HT-29 (cell line): ENCODE data around the gene MACC1. TPM values are rescaled to one million over a fixed set of nuclear protein-coding genes. Genes with fewer than 3 reads are reported as not detected.
A peak's percentile ranks its signal among the peaks of the same experiment; 100 is the strongest.
"Not testable (repeated sequence)": the region's sequence is repeated elsewhere in the genome, so short reads cannot be mapped to it uniquely, and the experiment has no call there.

Source experiments
- DNase-seq: peaks from one replicate; pipeline ENCODE4 v3.0.0-alpha.2; 2015; ENCODE audit warnings: low spot score
- total RNA-seq: library from RNA; depleted of rRNA; stranded (reverse); fragments of >200 nt; shearing (Covaris generic); gene quantifications from 2 replicates; pipeline ENCODE4 v1.2.3, GENCODE V29; 2014

The MACC1 gene
- total RNA-seq, 1 experiment from 2014 or later: 9.9 TPM

- DNase-seq: no peak
Observed at GRCh38 chr7:20208651-20209307, 8.4 kb downstream of the MACC1 start.

DNA sequence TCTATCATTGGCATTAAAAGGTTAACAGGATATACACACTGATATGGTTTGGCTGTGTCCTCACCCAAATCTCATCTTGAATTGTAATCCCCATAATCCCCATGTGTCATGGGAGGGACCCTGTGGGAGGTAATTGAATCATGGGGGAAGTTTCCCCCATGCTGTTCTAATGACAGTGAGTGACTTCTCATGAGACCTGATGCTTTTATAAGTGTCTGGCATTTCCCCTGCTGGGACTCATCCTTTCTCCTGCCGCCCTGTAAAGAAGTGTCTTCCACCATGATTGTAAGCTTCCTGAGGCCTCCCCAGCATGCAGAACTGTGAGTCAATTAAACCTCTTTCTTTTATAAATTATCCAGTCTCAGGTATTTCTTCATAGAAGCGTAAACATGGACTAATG is 9.4 kb downstream of the MACC1 start:
- not testable (repeated sequence) for DNase-seq

DNA sequence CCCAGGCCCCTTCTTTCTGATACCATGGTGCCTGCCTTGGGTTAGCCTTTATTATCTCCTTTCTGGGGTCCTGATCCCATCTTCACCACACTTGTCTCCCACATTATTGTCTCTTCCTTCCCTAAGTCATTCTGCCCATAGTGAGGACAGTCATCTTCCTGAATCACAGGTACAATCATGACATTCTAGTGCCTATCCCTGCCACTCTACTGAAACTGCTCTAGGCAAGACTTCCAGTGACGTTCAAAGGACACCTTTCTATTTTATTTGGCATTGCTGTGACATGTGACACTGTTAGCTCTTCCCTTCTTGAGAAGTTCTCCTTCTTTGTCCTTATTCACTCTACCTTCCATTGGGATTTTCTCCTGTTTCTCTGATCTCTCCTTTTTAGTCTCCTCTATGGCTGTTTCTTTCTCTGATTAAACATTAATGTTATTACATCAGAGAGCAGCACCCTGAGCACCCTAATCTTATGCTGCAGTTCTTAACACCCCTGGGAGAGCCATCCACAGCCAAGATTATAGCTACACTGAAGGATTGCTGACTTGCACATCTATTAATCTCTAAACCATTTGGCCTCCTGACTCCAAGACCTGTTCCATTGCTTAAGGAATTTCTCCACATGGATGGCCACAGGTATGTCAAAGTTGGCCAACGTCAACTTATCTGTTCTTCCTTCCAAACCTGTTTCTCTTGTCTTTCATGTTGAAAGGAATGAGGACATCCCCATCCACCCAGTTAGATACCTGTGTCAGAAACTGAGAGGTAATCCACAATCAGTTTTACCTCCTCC is 10.9 kb downstream of the MACC1 start:
- no peak for DNase-seq

- DNase-seq: no peak
Observed at GRCh38 chr7:20203316-20203715, 13.9 kb downstream of the MACC1 start.

GRCh38 chr7:20201380-20201779 is 15.8 kb downstream of the MACC1 start:
- no peak for DNase-seq

GRCh38 chr7:20200971-20201370 is 16.2 kb downstream of the MACC1 start:
- DNase-seq: no peak

- no peak for DNase-seq
Observed at GRCh38 chr7:20200361-20200760, 16.8 kb downstream of the MACC1 start.

- peak; percentile 94 for DNase-seq
Observed at GRCh38 chr7:20199015-20199737, 18.0 kb downstream of the MACC1 start.

DNA sequence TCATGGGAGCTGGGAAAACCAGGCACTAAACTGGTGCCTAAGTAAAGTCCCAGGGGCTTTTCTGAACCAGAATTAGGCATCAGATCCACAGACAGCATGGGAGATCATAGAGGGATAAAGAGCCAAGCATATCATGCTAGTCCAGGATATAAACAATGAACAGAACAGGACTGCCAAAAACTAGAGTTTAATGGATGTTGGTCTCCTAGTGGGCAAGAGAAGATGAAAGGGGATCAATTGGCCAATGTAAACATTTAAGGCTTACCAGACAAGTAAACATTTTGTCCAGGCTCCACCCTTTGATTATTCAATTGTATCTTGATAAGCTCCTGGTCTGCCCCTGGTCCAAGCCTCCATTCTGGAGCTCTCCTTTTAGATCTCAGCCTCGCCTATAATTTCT is 18.9 kb downstream of the MACC1 start:
- DNase-seq: no peak

GRCh38 chr7:20197837-20198236 is 19.3 kb downstream of the MACC1 start:
- DNase-seq: no peak

DNA sequence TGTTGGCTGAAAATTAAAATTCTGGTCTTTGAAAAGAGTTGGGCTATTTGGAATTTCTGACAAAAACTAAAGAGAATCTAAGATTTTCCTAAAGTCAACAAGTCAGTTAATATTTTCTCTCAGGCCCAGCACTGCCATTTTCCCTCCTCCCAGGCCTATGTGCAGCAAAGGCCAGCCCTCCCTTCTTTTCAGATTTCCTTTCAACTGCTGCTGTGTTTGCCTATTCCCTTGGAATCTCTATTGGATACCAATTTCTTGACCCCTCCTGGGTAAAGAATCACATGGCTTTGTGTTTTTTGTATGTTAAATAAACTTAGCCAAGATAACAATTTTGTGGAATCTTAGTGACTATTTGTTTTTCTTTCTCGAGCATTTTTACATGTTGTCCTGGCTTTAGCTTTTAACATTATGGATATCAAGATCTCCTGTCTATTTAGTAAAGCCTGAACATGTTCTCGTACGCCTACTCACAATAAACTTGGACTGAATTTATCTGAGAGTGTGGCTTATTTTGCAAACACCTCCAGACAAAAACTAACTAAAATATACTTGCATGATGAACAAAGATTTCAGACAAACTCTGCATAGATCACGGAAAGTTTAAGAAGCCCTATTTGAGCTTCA is 19.9 kb downstream of the MACC1 start:
- no peak for DNase-seq

DNA sequence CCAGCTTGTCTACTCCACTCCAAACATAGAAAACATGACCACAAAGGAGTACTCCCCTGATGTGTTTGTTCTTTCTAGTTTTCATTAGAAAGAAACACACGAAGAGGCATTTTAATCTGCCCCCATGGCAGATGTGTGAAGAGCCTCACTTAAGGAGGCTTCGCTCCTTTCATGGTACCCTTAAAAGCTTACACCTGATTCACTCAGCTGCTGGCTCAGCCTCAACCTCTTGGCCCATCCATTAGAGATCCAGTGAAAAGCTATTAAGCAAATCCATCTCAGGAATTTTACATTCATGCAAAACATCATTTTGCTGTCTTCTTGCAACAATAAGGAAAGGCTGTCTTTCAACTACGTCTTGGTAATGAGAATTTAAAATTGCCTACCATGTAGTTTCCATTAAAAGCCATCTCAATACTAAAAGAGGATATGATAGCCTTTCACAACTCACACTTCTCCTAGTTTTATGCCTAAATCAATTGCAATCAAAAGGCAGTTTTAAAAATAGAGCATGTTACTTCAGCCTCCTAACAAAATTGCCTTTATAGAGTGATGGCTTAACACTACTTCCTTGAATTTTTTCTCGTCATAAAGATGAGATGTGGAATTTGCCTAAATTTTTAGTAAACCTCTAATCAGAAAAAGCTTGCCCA is 22.7 kb downstream of the MACC1 start:
- DNase-seq: no peak

DNA sequence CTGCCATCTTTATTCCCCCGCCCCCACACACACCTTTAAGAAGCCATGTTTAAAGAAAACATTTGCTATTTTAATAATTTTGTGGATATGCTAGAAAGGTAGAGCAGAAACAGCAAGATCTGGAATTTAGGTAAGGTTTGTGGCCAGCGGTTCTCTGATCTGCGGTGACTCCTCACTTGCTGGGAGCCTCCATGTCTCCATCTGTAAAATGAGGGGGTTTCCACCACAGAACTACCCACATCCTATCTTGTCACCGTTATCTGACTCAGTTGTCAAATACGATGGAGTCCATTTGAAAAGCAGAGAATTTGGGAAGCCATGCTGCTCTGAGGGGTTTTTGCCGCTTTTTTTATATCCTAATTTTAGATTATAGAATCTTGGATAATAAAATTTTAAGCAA is 23.3 kb downstream of the MACC1 start:
- DNase-seq: no peak

GRCh38 chr7:20193242-20193777 is 23.9 kb downstream of the MACC1 start:
- no peak for DNase-seq

DNA sequence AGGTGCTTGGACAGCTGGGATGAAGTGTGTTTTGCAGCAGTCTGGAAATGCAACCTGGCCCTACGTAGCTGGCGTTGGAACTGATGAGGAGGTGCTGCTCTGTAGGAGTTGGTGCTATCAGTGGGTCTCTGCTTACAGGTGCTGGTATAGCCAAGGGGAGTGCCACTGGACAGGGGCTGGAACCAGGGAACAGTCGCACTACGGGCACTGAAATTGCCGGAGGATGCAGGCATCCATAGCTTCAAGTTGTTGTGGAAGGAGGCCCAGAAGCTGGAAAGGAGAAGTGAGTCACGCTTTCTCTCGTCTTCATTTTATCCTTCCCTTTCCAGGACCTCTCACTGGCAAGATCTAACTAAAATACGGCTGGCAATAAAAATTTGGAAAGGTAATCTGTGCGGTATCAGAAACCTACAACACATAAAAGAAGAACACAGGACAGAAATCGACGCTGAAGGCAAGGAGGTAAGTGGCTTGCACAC is 25.8 kb downstream of the MACC1 start:
- DNase-seq: no peak

GRCh38 chr7:20190560-20191390 is 26.4 kb downstream of the MACC1 start:
- DNase-seq: no peak

GRCh38 chr7:20189852-20190251 is 27.3 kb downstream of the MACC1 start:
- no peak for DNase-seq

DNA sequence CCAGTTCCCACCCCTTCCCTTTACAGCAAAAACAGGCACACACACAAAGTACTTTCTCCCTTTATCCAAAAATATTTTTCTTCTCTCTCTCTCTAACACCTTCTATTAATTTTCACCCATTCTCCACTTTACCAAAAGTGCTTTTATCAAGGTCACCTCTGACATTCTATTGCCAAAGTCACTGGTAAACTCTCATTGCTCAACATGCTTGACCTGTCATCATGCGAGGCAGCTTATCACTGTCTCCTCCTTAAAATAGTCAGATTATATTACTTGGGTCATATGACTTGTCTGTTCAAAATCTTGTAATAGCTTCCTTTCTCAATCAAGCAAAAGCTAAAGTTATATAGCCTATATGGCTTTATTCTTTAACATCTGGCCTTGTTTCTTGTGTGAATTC is 28.6 kb downstream of the MACC1 start:
- DNase-seq: no peak

DNA sequence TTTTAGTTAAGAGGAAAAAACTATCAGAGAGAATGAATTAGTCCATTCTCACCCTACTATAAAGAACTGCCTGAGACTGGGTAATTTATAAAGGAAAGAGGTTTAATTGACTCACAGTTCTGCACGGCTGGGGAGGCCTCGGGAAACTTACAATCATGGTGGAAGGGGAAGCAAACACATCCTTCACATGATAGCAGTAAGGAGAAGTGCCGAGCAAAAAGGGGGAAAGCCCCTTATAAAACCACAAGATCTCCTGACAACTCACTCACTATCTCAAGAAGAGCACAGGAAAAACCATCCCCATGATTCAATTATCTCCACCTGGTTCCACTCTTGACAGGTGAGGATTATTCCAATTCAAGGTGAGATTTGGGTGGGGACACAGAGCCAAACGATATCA is 29.3 kb downstream of the MACC1 start:
- not testable (repeated sequence) for DNase-seq

DNA sequence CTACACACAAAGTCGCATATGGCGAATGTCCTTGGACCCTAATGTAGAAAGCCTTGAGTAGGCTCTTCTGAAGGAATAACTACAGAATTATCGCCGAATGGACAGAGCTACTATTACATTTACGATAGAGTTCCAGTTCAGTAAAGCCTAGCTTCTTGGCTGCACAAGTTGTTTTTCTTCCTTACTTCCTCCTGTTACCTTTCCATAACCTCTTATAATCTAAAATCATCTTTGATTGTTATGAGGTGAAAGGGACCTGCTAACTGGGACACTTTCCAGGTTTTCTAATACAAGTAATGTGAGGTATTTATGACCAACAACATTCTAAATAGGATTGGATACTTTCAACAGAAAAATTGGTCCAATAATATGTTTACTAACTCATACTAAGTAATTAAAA is 31.2 kb downstream of the MACC1 start:
- DNase-seq: peak; percentile 49
